Activated naive CD8-positive, alpha-beta T cell treated with anti-CD3 and anti-CD28 coated beads, Interleukin-2, amount 50 U/mL, for 16 hours (primary cell): ENCODE results near the gene CADPS2.

Source experiments
- DNase-seq: peaks from one replicate; pipeline ENCODE4 v3.0.0-alpha.2; 2020; ENCODE audit warnings: low read depth, low spot score

Gene CADPS2

DNA sequence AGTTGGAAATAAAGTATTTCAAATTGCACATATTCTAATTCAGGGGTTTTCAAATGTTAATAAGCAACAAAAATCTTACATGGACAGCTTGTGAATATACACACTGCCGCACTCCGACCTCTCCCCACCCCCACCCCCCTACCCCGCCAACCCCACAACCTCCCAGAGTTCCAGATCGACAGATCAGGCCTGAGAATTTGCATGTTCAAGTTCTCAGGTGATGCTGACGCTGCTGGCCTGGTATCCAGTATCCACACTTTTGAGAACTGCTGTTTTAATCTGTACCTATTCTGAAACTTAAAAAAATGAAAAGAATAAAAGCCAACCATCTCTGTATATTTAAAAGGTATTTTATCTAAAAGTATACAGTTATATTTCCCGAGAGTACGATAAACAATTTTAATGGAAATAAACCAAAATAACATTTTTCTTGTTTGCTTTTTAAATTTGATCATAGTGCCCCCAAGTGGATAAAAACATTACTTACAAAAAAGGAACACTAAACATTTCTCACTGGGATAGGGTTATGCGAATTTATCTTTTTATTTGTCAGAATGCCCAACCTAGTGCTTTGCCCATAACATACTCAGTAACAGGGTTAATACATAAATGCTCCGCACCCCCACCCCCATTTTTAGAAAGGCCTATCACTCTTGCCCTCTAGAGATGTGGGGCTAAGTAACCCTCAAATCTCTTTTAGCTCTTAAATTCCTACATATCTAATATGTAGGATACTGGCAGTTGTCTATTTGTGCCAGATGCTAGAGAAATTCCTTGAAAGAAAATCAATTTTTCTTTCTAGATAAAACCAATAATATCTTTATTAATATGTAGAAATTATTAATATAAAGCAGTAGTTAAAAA, 353.6 kb downstream of the CADPS2 start:
- DNase-seq = no peak

DNA sequence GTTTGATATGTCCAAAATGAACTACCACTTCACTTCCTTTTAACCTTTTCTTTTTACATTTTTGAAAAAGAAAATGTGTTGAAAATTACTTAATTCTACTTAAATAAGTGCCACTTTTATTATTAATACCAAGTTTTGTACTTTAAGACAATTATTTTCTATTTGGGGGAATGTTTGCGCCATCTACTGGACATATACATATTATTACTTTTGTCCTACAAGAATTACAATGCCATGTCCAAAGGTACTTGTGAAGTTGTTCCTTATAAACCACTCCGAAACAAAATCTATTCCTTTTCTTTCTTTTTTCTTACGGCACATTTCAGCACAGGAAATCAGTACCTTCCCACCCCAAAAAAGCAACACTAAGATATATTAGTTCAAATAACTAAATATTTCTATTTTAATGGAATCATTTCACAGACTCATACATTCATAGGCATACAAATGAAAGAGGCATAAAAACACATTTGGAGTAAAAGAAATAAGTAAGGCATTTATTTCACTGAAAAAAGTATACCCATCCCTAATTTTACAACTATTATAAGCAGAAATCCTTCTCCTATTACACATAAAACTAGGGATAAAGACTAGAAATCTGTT, 357.3 kb downstream of the CADPS2 start:
- DNase-seq = no peak

DNA sequence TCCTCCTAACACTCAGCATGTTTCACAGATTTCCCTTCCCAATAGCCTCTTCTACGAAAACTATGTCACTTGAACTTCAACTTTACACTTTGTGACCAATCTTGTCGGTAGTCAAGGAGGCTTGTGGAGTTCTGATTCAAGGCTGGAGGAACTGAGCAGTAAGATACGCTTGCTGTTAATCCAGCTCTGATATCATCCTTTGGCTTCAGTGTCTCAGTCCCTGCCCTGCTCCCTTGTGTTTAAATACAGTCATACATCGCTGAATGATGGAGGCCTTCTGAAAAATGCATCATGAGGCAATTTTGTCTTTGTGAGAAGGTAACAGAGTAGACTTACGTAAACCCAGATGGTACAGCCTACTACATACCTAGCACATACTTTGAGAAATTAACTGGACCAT, 360.9 kb downstream of the CADPS2 start:
- no peak for DNase-seq

DNA sequence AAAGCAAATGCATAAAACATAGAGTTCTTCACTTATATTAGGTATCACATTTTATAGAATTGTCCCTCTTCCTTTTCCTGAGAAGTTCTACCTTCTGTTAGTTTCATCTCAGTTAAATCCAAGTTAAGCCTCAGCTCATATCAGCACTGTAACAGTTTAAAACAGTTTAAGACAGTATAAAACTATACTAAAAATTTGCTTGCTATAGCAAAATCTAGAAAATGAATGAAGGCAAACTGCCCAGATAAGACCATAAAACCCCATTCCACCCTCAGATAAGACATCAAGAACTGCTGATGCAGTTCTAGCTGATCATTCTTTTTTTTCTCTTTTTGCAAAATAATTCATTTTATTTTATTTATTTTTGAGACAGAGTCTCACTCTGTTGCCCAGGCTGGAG, 364.5 kb downstream of the CADPS2 start:
- DNase-seq = no peak

DNA sequence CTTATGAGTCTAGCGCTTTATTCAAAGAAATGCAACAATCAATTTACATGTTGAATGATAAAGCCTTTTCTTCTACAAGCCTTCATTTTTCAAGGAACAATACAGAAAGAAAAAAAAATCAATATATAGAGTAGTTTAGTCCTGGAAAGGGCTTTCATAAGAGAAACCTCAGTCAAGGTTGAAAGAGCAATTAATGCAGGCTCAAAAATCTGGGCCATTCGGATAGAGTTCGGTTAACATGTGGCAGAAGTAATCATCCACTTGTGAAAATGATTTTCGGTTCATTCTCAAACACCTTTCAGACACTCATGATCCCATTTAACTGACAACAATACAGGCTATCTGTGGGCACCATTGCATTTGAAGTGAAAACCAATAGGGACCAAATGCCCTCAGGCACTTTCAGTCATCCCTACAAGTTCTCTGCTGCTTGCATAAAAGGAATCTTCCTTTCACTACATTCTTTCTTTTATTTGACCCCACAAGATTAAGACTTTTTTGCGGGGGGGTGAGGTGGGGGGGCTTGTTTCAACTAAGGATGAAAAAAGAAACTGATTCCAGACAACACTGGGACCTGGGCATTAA, 365.2 kb downstream of the CADPS2 start:
- DNase-seq = no peak

DNA sequence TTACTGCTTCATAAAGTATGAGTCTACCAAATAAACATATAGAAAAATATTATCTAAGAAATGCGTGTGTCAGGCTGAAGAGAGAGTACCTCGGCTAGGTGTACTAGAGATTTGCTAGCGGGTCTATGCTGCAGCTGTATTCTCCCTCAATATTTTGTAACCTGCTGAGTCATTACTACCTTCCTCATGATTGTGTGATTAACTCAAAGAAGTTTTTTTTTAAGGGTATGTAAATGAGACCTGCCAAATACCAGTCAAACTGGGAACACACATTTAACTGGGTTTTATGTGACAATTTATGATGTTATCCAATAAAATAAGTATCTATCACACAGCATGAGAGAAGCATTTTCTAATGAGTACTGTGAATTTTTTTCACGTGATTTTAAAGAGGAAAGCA, 367.8 kb downstream of the CADPS2 start:
- no peak for DNase-seq

DNA sequence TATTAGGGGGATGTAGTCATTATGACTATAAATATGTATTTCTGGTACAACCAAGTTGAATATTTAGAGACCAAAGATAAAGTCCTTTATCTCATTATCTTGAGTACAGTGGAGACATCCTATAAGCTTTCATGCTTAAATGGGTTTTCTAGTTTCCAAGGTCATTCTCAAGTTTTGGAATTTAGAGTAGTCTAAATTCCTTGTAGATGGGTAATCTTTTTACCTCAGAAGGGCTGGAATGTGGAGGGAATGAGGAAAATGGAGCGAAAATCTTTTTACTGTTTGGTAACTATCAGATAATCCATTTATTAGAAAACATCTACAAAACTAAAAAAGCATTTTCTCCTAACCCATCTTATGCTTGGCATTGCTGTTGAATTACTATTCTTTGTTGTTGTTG, 368.7 kb downstream of the CADPS2 start:
- DNase-seq = no peak

DNA sequence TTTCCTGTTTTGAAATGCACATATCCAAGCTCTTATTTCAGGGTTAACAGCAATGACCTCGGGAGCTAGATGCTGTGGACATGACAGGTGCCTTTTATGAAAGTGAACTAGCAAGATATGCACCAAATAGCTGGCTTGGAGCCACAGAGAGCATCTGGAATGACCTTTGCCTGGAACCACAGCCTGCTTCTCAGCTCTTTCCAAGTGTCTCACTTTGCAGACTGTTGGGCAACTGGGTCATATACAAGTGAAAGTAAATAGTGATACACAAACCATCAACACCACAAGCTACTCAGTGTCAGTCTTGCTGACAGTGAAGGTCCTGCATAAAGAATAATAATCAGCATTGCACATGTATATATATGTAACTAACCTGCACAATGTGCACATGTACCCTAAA, 370.9 kb downstream of the CADPS2 start:
- no peak for DNase-seq

DNA sequence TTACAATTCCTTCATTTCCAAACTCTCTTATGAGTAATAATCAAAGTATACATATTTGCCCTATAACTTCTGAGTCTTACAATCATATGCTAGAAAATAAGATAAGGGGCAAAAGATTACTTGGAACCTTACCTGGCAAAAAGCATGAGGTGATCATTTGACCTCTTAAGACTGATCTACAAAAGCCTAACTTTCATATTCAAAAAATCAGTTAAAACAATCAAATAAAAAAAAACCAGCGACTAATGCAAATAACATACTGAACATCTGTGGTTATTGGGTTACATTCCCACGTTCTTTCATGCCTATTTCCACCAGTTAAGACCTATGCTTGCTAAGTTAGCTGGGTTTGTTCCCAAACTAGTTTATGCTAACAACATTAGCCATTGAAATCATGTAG, 375.0 kb downstream of the CADPS2 start:
- no peak for DNase-seq

DNA sequence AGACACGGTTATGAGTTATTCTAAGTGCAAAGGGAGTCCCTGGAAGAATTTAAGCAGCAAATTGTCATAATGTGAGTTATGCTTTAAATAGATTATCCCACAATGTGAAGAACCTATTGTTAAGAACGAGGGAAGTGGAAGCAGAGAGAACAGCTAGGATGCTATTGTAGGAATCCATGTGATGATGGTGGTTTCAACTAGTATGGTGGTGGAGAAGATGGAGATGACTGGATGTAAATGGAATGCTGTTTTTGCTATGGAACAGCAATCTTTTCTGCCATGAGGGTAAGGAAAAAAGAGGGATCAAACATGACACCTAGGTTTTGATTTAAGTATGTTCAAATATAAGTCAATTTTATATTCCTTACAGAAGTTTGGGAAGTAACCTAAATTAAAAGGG, 378.7 kb downstream of the CADPS2 start:
- no peak for DNase-seq

DNA sequence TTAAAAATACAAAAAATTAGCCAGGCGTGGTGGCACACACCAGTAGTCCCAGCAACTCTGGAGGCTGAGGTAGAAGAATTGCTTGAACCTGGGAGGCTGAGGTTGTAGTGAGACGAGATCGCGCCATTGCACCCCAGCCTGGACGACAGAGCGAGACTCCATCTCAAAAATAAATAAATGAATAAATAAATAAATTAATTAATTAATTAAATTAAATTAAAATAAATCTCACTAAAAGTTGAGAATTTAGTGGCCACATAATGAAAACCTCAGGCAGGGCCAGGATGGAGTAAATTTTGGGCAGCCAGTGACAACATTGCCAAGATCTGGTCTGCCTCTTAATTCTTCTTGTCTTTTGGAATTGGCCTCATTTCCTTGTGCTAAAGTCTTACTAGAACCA, 394.3 kb downstream of the CADPS2 start:
- no peak for DNase-seq

DNA sequence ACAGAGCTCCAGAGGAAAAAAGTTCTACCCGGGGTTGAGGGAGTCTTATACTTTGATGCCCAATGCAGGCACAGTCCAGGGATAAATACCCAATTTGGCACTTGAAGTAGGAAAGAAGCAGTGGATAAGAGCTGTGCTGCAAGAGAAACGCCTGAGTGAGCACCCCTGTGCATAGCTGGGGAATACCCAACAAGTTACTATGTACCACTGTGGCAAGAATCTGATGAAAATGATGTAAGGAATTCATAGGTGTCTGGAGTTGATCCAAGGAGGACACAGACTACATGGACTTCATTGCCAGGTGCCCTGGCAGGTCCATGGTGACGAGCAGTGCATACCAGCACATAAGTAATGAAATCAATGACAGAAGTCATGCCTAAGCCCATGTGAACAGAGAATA, 398.0 kb downstream of the CADPS2 start:
- no peak for DNase-seq

DNA sequence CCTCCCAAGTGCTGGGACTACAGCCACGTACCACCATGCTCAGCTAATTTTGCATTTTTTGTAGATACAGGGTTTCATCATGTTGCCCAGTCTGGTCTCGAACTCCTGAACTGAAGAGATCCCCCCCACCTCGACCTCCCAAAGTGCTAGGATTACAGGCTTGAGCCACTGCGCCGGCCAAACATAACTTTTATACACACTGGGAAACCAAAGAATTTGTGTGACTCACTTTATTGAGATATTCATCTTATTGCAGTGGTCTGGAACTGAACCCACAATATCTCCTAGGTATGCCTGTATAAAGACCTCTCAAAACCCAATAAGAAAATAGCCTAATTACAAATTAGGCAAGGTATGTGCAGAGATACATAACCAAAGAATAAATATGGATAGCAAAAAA, 399.1 kb downstream of the CADPS2 start:
- no peak for DNase-seq

DNA sequence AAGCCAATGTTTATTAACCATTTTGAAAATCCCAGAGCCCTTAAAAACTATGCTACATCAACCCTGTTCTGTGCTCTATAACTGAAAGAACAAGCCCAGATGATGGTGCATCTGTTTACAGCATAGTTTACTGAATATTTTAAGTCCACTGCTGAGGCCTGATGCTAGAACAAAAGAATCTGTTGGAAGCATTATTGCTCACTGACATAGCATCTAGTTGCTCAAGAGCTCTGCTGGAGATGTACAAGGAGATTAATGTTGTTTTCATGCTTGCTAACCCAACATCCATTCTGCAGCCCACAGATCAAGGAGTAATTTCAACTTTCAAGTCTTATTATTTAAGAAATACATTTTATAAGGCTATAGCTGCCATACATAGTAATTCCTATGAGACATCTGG, 400.4 kb downstream of the CADPS2 start:
- no peak for DNase-seq

DNA sequence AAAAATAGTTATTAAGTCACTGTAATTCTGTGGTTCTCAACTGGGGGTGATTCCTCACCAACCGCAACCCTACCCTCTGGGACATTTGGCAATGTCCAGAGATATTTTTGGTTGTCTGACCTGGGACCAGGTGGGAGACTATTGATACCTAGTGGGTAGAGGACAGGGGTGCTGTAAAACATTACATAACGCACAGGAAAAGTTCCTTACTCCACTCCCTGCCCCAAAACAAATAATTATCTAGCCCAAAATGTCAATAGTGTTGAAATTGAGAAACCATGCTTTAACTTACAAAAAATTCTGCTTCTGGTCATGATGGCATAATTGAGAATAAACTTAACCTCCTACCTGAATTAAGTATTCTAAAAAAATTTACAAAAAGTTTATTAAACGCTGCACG, 404.0 kb downstream of the CADPS2 start:
- no peak for DNase-seq

DNA sequence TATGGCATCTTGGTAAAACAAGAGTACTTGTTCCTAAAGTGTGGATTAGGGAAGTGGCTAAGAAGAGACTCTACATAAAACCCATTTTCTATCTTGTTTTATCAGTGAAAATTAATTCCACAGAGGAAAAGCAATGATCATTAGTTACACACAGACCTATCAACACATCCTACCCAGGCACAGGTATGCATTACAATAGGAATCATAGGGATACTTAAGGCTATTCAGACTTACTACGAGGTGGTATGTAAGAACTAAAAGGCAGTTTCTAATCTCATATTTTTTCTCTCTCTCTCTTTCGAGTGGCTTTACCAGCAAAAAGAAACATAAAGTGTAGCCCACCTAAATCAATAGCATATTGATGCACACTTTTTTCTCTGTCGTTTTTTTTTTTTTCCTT, 415.4 kb downstream of the CADPS2 start:
- no peak for DNase-seq

DNA sequence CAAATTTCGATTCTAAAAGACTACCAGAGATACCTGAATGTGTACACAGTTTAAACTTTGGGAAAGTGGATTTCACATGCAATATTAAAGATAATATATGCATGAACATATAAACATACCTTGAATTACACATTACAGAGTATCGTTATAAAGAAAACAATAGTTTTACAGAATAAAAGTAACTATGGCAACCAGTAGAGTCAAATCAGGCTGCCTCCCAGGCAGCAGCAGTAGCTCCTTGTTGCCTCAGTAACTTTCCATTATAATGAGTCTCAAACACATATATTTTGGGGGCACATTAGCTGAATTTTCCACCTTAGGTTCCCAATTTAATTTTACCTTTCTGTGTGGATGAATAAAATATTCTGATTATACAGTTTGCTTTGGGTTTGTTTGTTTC, 417.3 kb downstream of the CADPS2 start:
- no peak for DNase-seq

DNA sequence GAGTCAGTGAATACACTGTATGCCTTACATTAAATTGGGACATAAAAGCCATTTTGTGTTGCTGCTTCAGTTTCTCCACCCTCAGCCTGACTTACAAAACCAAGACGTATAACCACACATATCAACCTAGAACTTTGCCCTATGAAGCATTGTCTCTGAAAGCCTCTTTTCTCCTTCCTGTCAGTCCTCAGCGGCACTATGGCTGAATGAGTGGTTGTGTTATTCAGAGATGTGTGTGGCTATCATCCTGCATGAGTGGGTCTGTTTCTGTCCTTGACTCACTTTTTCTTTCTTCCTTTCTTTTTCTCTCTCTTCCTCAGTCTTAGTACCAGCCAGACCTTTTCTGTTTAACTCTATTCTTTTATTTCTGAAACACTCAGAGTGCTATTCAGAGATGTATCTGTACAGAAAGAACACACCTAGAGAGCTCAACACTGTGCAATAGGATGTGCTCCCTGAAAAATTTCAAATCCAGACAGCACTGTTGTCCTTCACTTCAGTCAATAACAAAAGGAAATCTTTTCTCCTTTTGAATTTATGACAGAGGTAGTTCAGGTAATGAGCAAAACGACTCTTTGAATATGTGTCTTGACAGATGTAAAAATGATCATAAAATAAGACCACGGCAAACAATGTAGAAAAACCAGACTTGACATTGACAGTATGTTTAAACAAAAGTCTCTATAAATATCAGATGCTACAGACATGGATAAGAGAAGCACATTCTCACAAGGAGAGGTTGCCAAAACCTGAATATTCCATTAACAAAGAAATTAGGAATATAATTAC, 418.4 kb downstream of the CADPS2 start:
- no peak for DNase-seq

DNA sequence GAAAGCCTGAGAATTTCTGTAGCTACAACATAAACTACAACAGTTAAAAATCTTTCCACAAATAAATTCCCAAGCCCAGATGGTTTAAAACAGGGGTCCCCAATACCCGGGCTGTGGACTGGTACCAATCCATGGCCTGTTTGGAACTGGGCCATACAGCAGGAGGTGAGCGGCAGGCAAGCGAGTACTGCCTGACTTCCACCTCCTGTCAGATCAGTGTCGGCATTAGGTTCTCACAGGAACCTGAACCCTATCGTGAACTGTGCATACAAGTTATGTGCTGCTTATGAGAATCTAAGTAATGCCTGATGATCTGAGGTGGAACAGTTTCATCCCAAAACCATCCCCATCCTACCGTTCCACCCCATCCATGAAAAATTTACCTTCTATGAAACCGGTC, 421.0 kb downstream of the CADPS2 start:
- DNase-seq = no peak

DNA sequence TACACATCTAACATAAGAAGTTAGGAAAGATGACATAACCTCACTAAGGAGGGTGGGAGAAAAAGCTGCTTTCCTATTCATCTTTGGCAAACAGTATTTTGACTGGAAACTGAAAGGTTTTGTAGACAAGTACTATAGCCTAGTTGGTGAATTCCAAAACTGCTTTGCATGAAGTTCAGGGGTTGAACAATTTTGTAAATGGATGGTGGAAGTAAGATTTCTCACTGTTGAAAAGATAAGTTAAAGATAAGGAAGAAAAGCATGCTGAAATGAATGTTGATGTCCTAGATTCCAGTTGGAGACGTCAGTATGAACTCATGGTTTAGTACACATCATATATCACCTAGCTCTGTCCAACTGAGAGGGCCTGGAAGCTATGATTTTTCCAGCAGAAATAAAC, 422.6 kb downstream of the CADPS2 start:
- DNase-seq = no peak

DNA sequence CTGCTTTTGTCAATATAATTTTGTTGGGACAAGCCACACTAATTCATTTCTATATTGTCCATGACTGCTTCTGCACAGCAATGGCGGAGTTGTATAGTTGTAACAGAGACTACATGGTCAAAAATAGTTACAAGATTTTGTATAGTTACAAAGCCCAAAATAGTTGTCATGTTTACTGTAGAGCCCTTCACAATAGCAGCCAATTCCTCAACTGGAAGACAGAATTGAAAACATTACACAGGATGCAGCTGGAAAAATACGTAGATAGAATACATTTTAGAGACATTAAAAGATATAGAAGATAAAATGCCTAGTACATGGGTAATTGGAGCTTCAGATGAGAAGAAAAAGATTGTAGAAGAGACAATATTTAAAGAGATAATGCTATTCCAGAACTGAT, 425.3 kb downstream of the CADPS2 start:
- DNase-seq = no peak

DNA sequence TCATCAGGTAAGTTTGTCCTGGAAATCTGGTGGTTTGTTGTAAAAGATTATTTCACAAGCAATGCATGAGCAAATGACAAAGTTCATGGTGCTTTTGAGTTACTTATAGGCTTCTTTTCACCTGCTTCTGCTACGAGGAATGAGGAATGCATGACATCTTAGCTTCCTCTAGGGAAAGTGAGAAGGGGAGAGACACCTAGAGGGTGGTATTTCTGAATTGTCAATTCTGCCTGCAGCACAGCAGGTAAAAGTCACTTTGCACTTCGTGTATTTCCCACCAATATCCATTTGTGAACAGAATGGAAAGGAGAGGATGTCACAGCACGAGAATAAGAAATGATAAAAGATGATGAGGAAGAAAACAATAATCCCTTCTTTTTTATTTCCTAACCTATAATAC, 428.3 kb downstream of the CADPS2 start:
- no peak for DNase-seq
